ENCODE data around the gene LGALS14.
"Not testable (repeated sequence)": the region's sequence is repeated elsewhere in the genome, so short reads cannot be mapped to it uniquely, and the experiment has no call there.

The LGALS14 gene

GRCh38 chr19:39695759-39696158 lies 8.5 kb upstream of the LGALS14 start:
- no peak for DNase-seq (ENCODE audit: low read depth)

GRCh38 chr19:39696387-39696786 lies 7.9 kb upstream of the LGALS14 start:
- no peak for DNase-seq (ENCODE audit: low read depth)

- DNase-seq (ENCODE audit: low read depth): no peak
Measured at GRCh38 chr19:39698535-39698934, 5.7 kb upstream of the LGALS14 start.

GRCh38 chr19:39701291-39701690 lies 3.0 kb upstream of the LGALS14 start:
- no peak for DNase-seq (ENCODE audit: low read depth)

- DNase-seq (ENCODE audit: low read depth): no peak
Measured at GRCh38 chr19:39705578-39706188, 1.4 kb downstream of the LGALS14 start.

GRCh38 chr19:39708594-39708993 lies 4.3 kb downstream of the LGALS14 start:
- no peak for DNase-seq (ENCODE audit: low read depth)

GRCh38 chr19:39709026-39709872 lies 5.0 kb downstream of the LGALS14 start:
- no peak for DNase-seq (ENCODE audit: low read depth)

- DNase-seq (ENCODE audit: low read depth): no peak
Measured at GRCh38 chr19:39710333-39710890, 6.1 kb downstream of the LGALS14 start.

- DNase-seq (ENCODE audit: low read depth): not testable (repeated sequence)
Measured at GRCh38 chr19:39720144-39720543, 15.9 kb downstream of the LGALS14 start.

GRCh38 chr19:39725995-39726394 lies 21.7 kb downstream of the LGALS14 start:
- DNase-seq (ENCODE audit: low read depth): no peak

GRCh38 chr19:39727070-39727800 lies 23.0 kb downstream of the LGALS14 start:
- DNase-seq (ENCODE audit: low read depth): no peak

- no peak for DNase-seq (ENCODE audit: low read depth)
Measured at GRCh38 chr19:39728040-39728439, 23.8 kb downstream of the LGALS14 start.

- no peak for DNase-seq (ENCODE audit: low read depth)
Measured at GRCh38 chr19:39729594-39729993, 25.3 kb downstream of the LGALS14 start.

- no peak for DNase-seq (ENCODE audit: low read depth)
Measured at GRCh38 chr19:39731685-39732084, 27.4 kb downstream of the LGALS14 start.

GRCh38 chr19:39733841-39734240 lies 29.6 kb downstream of the LGALS14 start:
- DNase-seq (ENCODE audit: low read depth): no peak

GRCh38 chr19:39735688-39736087 lies 31.4 kb downstream of the LGALS14 start:
- no peak for DNase-seq (ENCODE audit: low read depth)

GRCh38 chr19:39736088-39736487 lies 31.8 kb downstream of the LGALS14 start:
- DNase-seq (ENCODE audit: low read depth): no peak

GRCh38 chr19:39737351-39737750 lies 33.1 kb downstream of the LGALS14 start:
- no peak for DNase-seq (ENCODE audit: low read depth)

GRCh38 chr19:39737891-39738290 lies 33.6 kb downstream of the LGALS14 start, which contains the start of gene CLC:
Gene CLC, minus strand, starts transcription at chr19:39738029. Its CDS starts 77 bp downstream, at chr19:39737952.
- DNase-seq (ENCODE audit: low read depth): no peak

- no peak for DNase-seq (ENCODE audit: low read depth)
Measured at GRCh38 chr19:39738814-39739213, 34.5 kb downstream of the LGALS14 start.

GRCh38 chr19:39740395-39740794 lies 36.1 kb downstream of the LGALS14 start:
- DNase-seq (ENCODE audit: low read depth): no peak

GRCh38 chr19:39745643-39746042 lies 41.4 kb downstream of the LGALS14 start:
- no peak for DNase-seq (ENCODE audit: low read depth)
